ENCODE results near the gene SLC16A11. TPM values are rescaled to one million over a fixed set of nuclear protein-coding genes. Genes with fewer than 3 reads are reported as not detected.

Gene SLC16A11, protein sequence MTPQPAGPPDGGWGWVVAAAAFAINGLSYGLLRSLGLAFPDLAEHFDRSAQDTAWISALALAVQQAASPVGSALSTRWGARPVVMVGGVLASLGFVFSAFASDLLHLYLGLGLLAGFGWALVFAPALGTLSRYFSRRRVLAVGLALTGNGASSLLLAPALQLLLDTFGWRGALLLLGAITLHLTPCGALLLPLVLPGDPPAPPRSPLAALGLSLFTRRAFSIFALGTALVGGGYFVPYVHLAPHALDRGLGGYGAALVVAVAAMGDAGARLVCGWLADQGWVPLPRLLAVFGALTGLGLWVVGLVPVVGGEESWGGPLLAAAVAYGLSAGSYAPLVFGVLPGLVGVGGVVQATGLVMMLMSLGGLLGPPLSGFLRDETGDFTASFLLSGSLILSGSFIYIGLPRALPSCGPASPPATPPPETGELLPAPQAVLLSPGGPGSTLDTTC
- not detected in 5 replicates for total RNA-seq (2022; extraction: Qiagen RNA extraction)

GRCh38 chr17:7043497-7044198 is at the start of gene SLC16A11:
TSS of gene SLC16A11 (minus strand) at chr17:7044092. CDS start at chr17:7043513, 579 bp downstream.

DNA sequence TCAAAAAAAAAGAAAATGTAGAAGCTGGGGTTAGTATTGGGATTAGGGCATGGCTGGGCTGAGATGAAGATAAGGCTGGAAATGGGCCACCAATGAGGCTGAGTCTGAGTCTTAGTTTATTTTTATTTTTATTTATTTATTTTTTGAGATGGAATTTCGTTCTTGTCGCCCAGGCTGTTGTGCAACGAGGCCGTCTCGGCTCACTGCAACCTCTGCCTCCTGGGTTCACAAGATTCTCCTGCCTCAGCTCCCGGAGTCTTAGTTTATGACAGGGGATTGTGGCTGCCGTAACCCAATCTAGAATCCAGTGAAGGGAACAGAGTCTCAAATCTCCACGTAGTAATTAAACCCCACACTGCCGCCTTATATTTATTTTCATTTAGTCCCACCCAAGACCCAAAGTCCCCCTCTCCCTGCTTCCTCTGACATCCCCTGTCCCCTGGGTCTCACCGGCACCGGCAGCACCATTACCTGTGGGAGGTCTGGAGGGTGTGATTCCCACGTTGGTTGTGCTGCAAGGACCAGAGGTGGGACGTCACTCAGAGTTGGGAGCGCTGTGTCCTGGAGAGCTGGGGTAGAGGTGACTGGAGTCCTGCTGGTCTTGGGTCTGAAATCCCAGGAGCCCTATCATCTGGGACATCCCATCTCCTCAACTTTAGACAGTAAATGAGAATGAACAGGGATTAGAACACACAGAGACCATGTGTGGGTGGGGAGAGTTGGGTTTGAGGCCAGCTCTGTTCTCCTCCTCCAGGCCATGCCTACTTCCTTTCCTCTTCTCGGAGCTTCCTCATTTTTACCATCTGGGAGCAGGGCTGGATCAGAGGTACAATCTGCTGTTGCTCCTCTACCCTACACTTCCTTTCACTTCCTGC is 35.9 kb upstream of the SLC16A11 start, which contains the start of gene CLEC10A:
TSS of gene CLEC10A (minus strand) at position 671 of the 875 bp plus-strand sequence. CDS start 1,439 bp downstream, outside the sequence.

GRCh38 chr17:7035591-7036368 is 8.1 kb downstream of the SLC16A11 start, which contains the start of gene SLC16A13:
TSS of gene SLC16A13 (plus strand) at chr17:7036015. CDS start at chr17:7036383, 368 bp downstream.

GRCh38 chr17:7022781-7023571 is 20.9 kb downstream of the SLC16A11 start, which contains the start of gene BCL6B:
TSS of gene BCL6B (plus strand) at chr17:7023050. CDS start at chr17:7023672, 622 bp downstream.

GRCh38 chr17:6995500-6996255 is 48.2 kb downstream of the SLC16A11 start, which contains the start of gene ALOX12:
TSS of gene ALOX12 (plus strand) at chr17:6996049. CDS start at chr17:6996118, 69 bp downstream.

Other genes starting within 250 kb of the SLC16A11 start
- 0.03 to 0.27 TPM (median 0.16 TPM) in 5 replicates for gene TEKT1, start 212.4 kb downstream of the SLC16A11 start, total RNA-seq (2022; extraction: Qiagen RNA extraction)
- gene ALOX12, start 48.0 kb downstream of the SLC16A11 start, total RNA-seq (2022; extraction: Qiagen RNA extraction), result not detected in 5 replicates
- gene RNASEK, start 31.5 kb downstream of the SLC16A11 start, total RNA-seq (2022; extraction: Qiagen RNA extraction), result 435 to 504 TPM (median 443 TPM) in 5 replicates
- gene BCL6B, start 21.0 kb downstream of the SLC16A11 start, total RNA-seq (2022; extraction: Qiagen RNA extraction), result not detected in 5 replicates
- gene SLC16A13, start 8.1 kb downstream of the SLC16A11 start, total RNA-seq (2022; extraction: Qiagen RNA extraction), result 6.5 to 9.3 TPM (median 8.9 TPM) in 5 replicates
- not detected in 5 replicates for gene CLEC10A, start 36.2 kb upstream of the SLC16A11 start, total RNA-seq (2022; extraction: Qiagen RNA extraction)
- 0.12 to 0.16 TPM in 2 of 5 replicates, not detected in the others for gene ASGR2, start 70.7 kb upstream of the SLC16A11 start, total RNA-seq (2022; extraction: Qiagen RNA extraction)
- gene ASGR1, start 135.3 kb upstream of the SLC16A11 start, total RNA-seq (2022; extraction: Qiagen RNA extraction), result 0.70 to 1.4 TPM (median 0.89 TPM) in 5 replicates
- 5.7 to 7.8 TPM (median 6.6 TPM) in 5 replicates for gene DLG4, start 175.7 kb upstream of the SLC16A11 start, total RNA-seq (2022; extraction: Qiagen RNA extraction)
- 322 to 414 TPM (median 394 TPM) in 5 replicates for gene ACADVL, start 175.8 kb upstream of the SLC16A11 start, total RNA-seq (2022; extraction: Qiagen RNA extraction)
- gene DVL2, start 190.4 kb upstream of the SLC16A11 start, total RNA-seq (2022; extraction: Qiagen RNA extraction), result 37.0 to 41.9 TPM (median 40.1 TPM) in 5 replicates
- 89.8 to 111 TPM (median 96.3 TPM) in 5 replicates for gene PHF23, start 195.4 kb upstream of the SLC16A11 start, total RNA-seq (2022; extraction: Qiagen RNA extraction)
- gene GABARAP, start 198.4 kb upstream of the SLC16A11 start, total RNA-seq (2022; extraction: Qiagen RNA extraction), result 685 to 777 TPM (median 698 TPM) in 5 replicates
- gene CTDNEP1, start 207.6 kb upstream of the SLC16A11 start, total RNA-seq (2022; extraction: Qiagen RNA extraction), result 222 to 242 TPM (median 228 TPM) in 5 replicates
- gene ELP5, start 208.1 kb upstream of the SLC16A11 start, total RNA-seq (2022; extraction: Qiagen RNA extraction), result 125 to 155 TPM (median 140 TPM) in 5 replicates
- gene CLDN7, start 218.4 kb upstream of the SLC16A11 start, total RNA-seq (2022; extraction: Qiagen RNA extraction), result 2.2 to 3.7 TPM (median 2.6 TPM) in 5 replicates
- 0.39 to 0.59 TPM (median 0.50 TPM) in 5 replicates for gene SLC2A4, start 237.6 kb upstream of the SLC16A11 start, total RNA-seq (2022; extraction: Qiagen RNA extraction)

Data from A549 treated with Hydrocortisone at 1 μM for 4 hours (cell line).